ENCODE measurements around the gene ZBTB40. TPM values are rescaled to one million over a fixed set of nuclear protein-coding genes. Genes with fewer than 3 reads are reported as not detected.

Gene ZBTB40
- 4.8 and 6.4 TPM in 2 replicates for total RNA-seq

GRCh38 chr1:22451702-22452480 lies at the start of gene ZBTB40:
Gene ZBTB40 (plus strand): TSS chr1:22451851. CDS start chr1:22489949, 38,098 bp downstream.

GRCh38 chr1:22562584-22563583 lies 111.2 kb downstream of the ZBTB40 start, which contains the start of gene EPHA8:
Gene EPHA8 (plus strand): TSS chr1:22563489. CDS start chr1:22563636, 147 bp downstream.

Other genes starting within 250 kb of the ZBTB40 start
- not detected in 2 replicates for gene EPHA8, start 111.6 kb downstream of the ZBTB40 start, total RNA-seq
- gene C1QA, start 184.8 kb downstream of the ZBTB40 start, total RNA-seq: not detected in 2 replicates
- gene C1QC, start 191.8 kb downstream of the ZBTB40 start, total RNA-seq: not detected in 2 replicates
- gene C1QB, start 201.4 kb downstream of the ZBTB40 start, total RNA-seq: not detected in 2 replicates